Activated CD4-positive, alpha-beta T cell treated with anti-CD3 and anti-CD28 coated beads, Interleukin-10, Interleukin-2, amounts not matched to agents 100 ng/mL and 50 ng/mL, durations not matched to agents 16 hours and 8 hours (primary cell): ENCODE measurements around the gene MRPL37.

Experiments used
- DNase-seq: peaks from one replicate; pipeline ENCODE4 v3.0.0-alpha.2; 2020

The MRPL37 gene

GRCh38 chr1:54241364-54241763 lies 41.4 kb downstream of the MRPL37 start:
- DNase-seq: no peak

GRCh38 chr1:54243022-54243421 lies 43.1 kb downstream of the MRPL37 start:
- no peak for DNase-seq

- no peak for DNase-seq
Measured at GRCh38 chr1:54244655-54245054, 44.7 kb downstream of the MRPL37 start.

- DNase-seq: no peak
Measured at GRCh38 chr1:54245501-54245900, 45.5 kb downstream of the MRPL37 start.

DNA sequence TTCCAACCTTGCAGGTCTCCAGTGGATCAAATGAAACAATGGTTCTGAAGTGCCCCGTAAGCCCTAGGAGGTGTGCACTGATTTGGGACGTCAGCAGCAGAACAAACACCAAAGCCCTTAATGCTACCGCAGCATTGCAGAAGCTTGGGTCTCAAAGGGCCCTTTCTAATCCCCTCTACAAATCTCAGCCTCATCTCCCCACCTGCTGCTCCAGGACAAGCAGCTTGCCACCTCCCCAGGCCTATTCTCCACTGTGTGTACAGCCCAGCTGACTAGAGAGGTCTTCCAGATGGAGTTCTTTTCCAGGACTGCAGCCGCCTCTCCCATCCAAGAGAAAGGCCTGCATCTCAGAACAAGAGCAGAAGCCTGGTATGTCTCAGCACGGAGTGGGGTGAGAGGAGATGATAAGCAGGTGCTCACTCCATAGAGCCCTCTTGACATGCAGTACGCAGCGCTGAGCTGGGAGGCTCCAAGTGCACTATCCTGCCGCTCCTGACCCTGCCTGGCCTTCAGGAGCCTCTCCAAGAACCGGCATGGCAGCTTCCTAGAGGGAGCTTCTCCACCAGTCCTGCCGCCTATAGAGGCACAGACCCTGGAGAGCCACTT lies 46.3 kb downstream of the MRPL37 start:
- no peak for DNase-seq

- no peak for DNase-seq
Measured at GRCh38 chr1:54247863-54248515, 48.0 kb downstream of the MRPL37 start.

DNA sequence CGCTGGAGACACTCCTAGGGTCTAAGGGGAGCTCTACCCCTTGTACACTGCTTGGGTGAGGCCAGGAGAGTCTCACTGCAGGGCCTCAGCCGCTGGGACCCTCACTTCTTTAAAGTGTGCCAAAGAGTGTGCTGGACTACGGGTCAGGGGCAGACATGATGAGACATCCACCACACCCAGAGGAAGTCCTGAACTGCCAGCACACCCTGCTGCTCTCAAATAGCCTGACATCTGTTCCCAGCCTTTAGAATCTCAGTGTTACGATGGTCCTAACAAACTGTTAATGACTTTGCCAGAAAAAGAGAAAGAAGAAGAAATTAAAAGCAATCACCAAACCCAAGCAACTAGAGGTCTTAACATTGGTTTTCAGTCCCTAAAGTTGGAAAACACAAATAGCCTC lies 49.0 kb downstream of the MRPL37 start:
- DNase-seq: no peak

GRCh38 chr1:54249819-54250435 lies 50.0 kb downstream of the MRPL37 start:
- no peak for DNase-seq

DNA sequence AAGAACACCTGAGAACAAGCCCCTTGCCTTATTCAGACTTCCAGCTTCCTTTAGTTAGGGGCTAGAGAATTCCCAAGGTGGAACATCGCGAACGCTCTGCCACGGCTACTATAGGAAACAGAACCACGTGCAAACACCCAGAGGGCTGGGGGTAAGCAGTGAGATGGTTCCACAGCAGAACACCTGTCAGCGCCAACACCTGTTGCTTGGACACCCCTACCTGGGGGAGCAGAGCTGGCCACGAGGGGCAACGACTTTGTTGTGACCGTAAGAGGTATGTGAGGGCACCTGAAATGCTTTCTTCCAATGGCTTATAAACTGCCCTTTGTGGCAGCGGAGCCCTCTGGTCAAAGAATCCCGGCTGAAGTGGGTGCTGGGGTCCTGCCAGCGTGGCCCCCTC lies 50.7 kb downstream of the MRPL37 start:
- DNase-seq: no peak

DNA sequence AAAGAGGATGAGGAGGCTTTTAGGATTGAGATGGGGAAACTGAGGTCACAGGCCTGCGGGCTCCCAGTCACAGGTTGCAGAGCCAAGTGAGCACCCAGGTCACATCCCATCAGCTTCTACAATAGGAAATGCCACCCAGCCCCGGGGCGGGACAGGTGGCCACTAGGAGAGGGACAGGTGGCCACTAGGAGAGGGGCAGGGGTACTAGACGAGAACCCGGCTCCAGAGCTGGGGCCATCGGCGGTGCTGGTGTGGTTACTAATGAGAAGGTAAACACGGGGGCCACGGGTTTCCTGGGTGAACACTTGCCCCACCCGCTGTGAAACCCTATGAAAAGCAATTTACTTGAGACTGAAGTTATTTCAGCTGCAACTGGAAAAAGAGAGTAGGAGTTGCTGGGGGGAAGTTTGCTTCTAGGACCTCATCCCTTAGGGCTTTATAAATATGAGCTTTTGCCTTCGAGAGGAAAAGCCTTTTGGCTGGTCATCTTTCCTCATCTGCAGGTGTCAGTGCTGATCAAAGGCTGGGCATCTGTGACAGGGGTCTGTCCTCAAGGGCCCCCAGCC lies 52.5 kb downstream of the MRPL37 start:
- DNase-seq: no peak

DNA sequence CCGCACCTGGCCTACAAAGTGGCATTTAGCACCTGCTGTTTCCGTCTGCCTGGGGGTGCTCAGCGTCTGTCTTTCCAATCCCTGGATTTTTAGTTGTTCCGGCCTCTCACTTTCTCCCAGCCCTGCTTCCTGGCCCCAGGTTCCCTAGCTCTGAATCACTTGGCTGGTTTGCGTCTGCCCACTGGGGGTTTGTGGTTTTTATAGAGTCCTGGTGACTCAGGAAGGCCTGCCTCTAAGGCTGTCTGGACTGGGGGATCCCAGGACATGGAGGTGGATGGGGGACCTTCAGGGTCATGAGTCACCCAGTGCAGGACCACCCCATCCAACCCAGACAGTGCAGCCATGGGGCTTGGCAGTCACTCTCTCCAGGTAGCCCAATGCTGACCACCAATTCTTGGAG lies 53.5 kb downstream of the MRPL37 start:
- DNase-seq: no peak

DNA sequence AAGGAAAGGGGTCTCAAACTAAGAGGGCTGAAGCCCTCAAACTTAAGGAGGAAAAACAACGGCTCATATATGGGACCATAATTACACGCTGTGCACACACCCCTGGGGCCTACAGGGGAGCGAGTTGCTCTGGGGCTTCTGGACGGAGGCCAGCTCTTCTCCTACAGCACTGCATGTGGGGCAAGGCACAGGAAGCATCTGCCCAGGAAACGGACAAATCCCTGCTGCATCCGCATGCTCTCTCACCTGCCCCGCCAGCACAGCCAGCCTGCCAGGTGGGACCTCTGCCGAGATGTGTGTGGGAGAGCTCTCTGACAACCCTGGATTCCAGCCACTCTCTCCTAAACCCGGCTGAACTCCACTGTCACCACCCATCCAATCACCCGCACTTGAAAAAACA lies 54.1 kb downstream of the MRPL37 start:
- DNase-seq: no peak

GRCh38 chr1:54255026-54255702 lies 55.2 kb downstream of the MRPL37 start:
- DNase-seq: no peak

DNA sequence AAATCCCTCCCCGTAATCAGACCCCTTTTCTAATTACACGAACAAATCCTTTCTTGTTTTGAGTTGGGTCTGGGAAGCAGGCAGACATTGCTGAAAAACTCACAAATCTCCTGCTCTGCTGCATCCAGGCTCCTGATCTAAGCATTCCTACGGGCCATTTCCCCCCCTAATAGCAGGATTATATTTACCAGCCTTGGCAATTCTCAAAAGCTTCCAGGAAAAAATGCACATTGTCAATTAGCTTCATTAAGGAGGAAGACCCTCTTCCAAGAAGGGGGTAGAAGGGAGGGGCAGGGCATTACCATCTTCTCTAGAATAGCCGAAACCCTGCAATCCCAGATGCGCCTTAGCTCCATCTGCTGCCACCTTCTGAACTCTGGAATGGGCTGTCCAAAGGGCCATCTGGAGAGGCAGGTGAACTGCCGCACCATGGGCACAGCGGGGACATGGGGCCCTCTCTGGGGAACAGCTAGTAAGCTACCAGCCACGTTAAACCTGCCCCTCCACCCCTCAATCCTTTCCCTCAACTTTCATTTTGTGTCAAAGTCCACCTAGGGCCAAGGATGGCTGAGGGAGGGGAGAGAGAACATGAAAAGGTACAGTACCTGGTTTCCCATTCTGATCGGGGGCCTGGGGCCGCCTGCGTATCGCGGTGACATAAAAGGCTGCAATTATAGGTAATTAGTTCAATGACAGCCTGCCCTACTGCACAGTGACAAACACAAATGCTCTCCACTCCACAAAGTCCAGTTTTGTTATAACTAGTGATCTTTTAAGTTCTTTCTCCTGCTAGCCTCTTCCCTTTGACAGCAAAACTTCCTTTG lies 56.8 kb downstream of the MRPL37 start:
- DNase-seq: no peak

GRCh38 chr1:54257346-54257620 lies 57.3 kb downstream of the MRPL37 start:
- DNase-seq: no peak

- no peak for DNase-seq
Measured at GRCh38 chr1:54257876-54258275, 57.9 kb downstream of the MRPL37 start.

DNA sequence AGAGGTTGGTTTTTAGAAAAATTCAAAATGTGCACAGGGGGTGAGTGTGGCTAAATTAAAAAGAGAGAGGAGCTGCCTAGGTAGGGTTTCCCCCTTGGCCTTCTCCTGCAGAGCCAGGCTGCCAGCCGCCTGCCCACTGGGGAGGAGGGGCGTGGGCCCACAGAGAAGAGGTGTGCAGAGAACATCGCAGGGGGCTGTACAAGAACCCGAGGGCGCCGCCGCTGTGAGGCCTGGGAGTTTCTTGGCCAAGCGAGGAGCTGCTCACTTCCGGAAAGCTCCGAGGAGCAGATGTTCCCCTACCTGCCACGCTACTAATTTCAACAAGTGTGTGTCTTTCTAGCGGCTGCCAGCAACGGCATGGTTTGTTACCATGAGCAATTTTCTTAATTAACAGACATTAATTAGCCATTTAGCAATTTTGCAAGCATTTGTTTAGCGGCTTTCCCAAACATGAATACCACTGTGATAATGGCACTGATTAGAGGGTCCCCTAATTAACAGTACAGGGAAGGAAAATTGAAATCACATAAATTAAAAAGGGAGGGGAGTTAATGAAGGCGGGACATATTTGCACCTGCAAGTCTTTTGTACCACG lies 59.7 kb downstream of the MRPL37 start:
- no peak for DNase-seq

- DNase-seq: no peak
Measured at GRCh38 chr1:54260810-54261209, 60.8 kb downstream of the MRPL37 start.

DNA sequence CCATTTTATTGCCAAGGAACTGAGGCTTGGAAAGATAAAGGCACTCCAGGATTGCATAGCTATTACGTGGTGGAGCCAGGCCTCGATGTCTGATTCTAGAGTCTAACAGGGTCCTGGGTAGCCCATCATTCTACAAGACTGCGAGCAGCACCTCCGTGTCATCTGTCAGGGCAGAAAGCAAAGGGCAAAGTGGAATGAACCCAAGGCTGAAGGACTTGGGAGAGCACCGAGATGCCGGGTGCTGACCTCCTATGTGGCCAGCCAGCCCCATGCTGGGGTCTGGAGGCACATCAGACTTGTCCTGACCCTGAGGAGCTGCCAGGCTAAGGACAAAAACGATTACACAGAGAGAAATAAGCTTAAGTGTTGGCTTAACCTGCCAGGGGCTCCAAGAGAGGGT lies 62.3 kb downstream of the MRPL37 start:
- no peak for DNase-seq

GRCh38 chr1:54263601-54264226 lies 63.7 kb downstream of the MRPL37 start:
- DNase-seq: no peak

DNA sequence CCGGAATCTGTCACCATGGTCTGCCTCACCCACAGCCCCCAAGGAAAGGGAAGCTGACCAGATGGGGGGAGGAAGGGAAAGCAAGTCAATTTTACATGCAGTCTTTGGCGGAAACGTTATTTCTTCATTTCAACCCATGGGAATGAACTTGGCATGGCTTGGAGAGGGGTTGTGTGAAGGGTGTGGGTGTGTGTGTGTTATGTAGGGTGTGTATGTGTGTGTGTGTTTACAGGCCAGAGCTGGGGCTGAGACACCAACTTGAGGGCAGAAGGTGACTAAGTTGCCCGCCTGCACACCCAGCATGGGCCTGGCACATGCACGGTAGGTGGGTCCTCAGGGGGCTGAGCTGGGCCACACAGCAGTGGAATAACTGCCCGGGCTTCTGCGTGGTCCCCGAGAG lies 65.2 kb downstream of the MRPL37 start:
- no peak for DNase-seq

DNA sequence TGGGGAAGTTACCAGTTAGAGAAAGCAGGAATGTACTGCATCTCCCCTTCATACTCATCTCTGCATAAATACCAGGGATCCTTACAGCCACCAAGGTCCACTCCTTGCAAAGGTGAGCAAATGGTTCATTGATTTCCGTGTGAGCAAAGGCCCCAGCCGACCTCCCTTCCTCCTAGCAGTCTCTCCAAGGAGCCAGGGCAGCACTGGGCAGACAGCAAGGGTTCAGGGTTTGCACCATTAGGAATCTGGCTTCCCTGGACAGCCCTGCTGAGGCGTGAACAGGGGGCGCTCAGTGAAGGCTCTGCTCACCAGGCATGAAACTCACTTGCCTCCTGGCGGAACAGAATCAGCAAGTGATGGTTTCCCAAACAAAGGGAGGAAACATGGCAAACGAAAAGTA lies 65.7 kb downstream of the MRPL37 start:
- no peak for DNase-seq
